ACC112 (cell line): Measurements from ENCODE around the gene BECN2.

Experiments
- H2AFZ ChIP-seq: fragments of 200-600 bp; sonication (generic); one replicate; pipeline ENCODE4 v1.6.0; 2017; ENCODE audit warnings: antibody characterized with exemption, low read length; ENCODE audit not compliant: unreplicated experiment
- H3K27ac ChIP-seq: fragments of 200-600 bp; sonication (generic); 2 replicates; pipeline ENCODE4 v1.5.1; 2014; ENCODE audit warnings: low read depth, mild to moderate bottlenecking, antibody characterized with exemption, low read length, moderate library complexity
- H3K27me3 ChIP-seq: fragments of 200-600 bp; sonication (generic); 2 replicates; pipeline ENCODE4 v1.6.1; 2014; ENCODE audit warnings: mild to moderate bottlenecking, antibody characterized with exemption, low read length, moderate library complexity, mixed read lengths; ENCODE audit not compliant: insufficient read depth
- H3K36me3 ChIP-seq: fragments of 200-600 bp; sonication (generic); 2 replicates; pipeline ENCODE4 v1.6.1; 2016; ENCODE audit warnings: mild to moderate bottlenecking, antibody characterized with exemption, low read length, moderate library complexity, mixed read lengths; ENCODE audit not compliant: insufficient read depth
- H3K4me1 ChIP-seq: fragments of 200-600 bp; sonication (generic); one replicate; pipeline ENCODE4 v1.6.1; 2016; ENCODE audit warnings: low read length, mixed read lengths; ENCODE audit not compliant: insufficient read depth, unreplicated experiment, control insufficient read depth
- H3K4me3 ChIP-seq: fragments of 200-600 bp; sonication (generic); 2 replicates; pipeline ENCODE4 v1.5.1; 2014; ENCODE audit warnings: mild to moderate bottlenecking, low read depth, low read length
- H3K79me2 ChIP-seq: fragments of 200-600 bp; sonication (generic); one replicate; pipeline ENCODE4 v1.6.0; 2016; ENCODE audit warnings: low read length; ENCODE audit not compliant: control insufficient read depth, unreplicated experiment, insufficient read depth

Gene BECN2

GRCh38 chr1:241939798-241940197 is 17.8 kb upstream of the BECN2 start:
- no peaks in the 10 kb centered on the region for H3K27me3 ChIP-seq
- H3K79me2 ChIP-seq: no peaks in the 10 kb centered on the region
- H3K4me3 ChIP-seq: no peak overlapping the region
- no peak overlapping the region for H2AFZ ChIP-seq
- H3K36me3 ChIP-seq: no peaks in the 10 kb centered on the region
- H3K4me1 ChIP-seq: no peaks in the 10 kb centered on the region
- no peak overlapping the region for H3K27ac ChIP-seq

GRCh38 chr1:241942738-241943137 is 14.8 kb upstream of the BECN2 start:
- H3K79me2 ChIP-seq: no peaks in the 10 kb centered on the region

GRCh38 chr1:241944300-241944699 is 13.3 kb upstream of the BECN2 start:
- H3K36me3 ChIP-seq: no peaks in the 10 kb centered on the region
- H3K4me3 ChIP-seq: no peak overlapping the region
- H3K79me2 ChIP-seq: no peaks in the 10 kb centered on the region
- H3K27ac ChIP-seq: no peak overlapping the region
- H3K27me3 ChIP-seq: no peaks in the 10 kb centered on the region
- H3K4me1 ChIP-seq: no peaks in the 10 kb centered on the region
- no peak overlapping the region for H2AFZ ChIP-seq

More at GRCh38 chr1:241942738-241943137, 14.8 kb upstream of the BECN2 start:
- Histone ChIP-seq H2AFZ (no peak overlapping the region), H3K4me3 (no peak overlapping the region), H3K27me3 (no peaks in the 10 kb centered on the region), H3K27ac (no peak overlapping the region), H3K4me1 (no peaks in the 10 kb centered on the region), H3K36me3 (no peaks in the 10 kb centered on the region)

GRCh38 chr1:241947354-241947753 is 10.2 kb upstream of the BECN2 start:
- Histone ChIP-seq H3K79me2 (no peaks in the 10 kb centered on the region), H3K4me3 (no peak overlapping the region), H2AFZ (no peak overlapping the region), H3K27me3 (no peaks in the 10 kb centered on the region), H3K27ac (no peak overlapping the region), H3K36me3 (no peaks in the 10 kb centered on the region), H3K4me1 (peaks cover 6% of the 10 kb centered on the region)

GRCh38 chr1:241950390-241950789 is 7.2 kb upstream of the BECN2 start:
- H2AFZ ChIP-seq: peak overlapping the region; percentile 96

GRCh38 chr1:241962153-241962552 is 4.6 kb downstream of the BECN2 start:
- Histone ChIP-seq H3K27ac (no peak overlapping the region), H3K79me2 (no peaks in the 10 kb centered on the region)

More at GRCh38 chr1:241950390-241950789, 7.2 kb upstream of the BECN2 start:
- H3K79me2 ChIP-seq: no peaks in the 10 kb centered on the region
- no peak overlapping the region for H3K4me3 ChIP-seq
- peaks cover 6% of the 10 kb centered on the region for H3K4me1 ChIP-seq
- H3K36me3 ChIP-seq: no peaks in the 10 kb centered on the region
- H3K27me3 ChIP-seq: no peaks in the 10 kb centered on the region
- peak overlapping the region; percentile 64 for H3K27ac ChIP-seq

GRCh38 chr1:241963722-241964121 is 6.2 kb downstream of the BECN2 start:
- H3K79me2 ChIP-seq: no peaks in the 10 kb centered on the region
- no peak overlapping the region for H2AFZ ChIP-seq

More at GRCh38 chr1:241962153-241962552, 4.6 kb downstream of the BECN2 start:
- peaks cover 4% of the 10 kb centered on the region for H3K4me1 ChIP-seq
- no peaks in the 10 kb centered on the region for H3K27me3 ChIP-seq
- H3K4me3 ChIP-seq: no peak overlapping the region
- no peaks in the 10 kb centered on the region for H3K36me3 ChIP-seq
- no peak overlapping the region for H2AFZ ChIP-seq

GRCh38 chr1:241964550-241965282 is 7.1 kb downstream of the BECN2 start:
- H3K27me3 ChIP-seq: no peaks in the 10 kb centered on the region
- no peak overlapping the region for H3K4me3 ChIP-seq
- peaks cover 4% of the 10 kb centered on the region for H3K4me1 ChIP-seq
- no peaks in the 10 kb centered on the region for H3K79me2 ChIP-seq
- H2AFZ ChIP-seq: no peak overlapping the region
- no peaks in the 10 kb centered on the region for H3K36me3 ChIP-seq
- no peak overlapping the region for H3K27ac ChIP-seq

More at GRCh38 chr1:241963722-241964121, 6.2 kb downstream of the BECN2 start:
- Histone ChIP-seq H3K27ac (no peak overlapping the region), H3K4me1 (peaks cover 4% of the 10 kb centered on the region), H3K4me3 (no peak overlapping the region), H3K27me3 (no peaks in the 10 kb centered on the region), H3K36me3 (no peaks in the 10 kb centered on the region)

GRCh38 chr1:241968611-241969010 is 11.0 kb downstream of the BECN2 start:
- peaks cover 11% of the 10 kb centered on the region for H3K4me1 ChIP-seq
- no peaks in the 10 kb centered on the region for H3K36me3 ChIP-seq
- no peaks in the 10 kb centered on the region for H3K27me3 ChIP-seq
- no peak overlapping the region for H3K4me3 ChIP-seq
- H3K79me2 ChIP-seq: no peaks in the 10 kb centered on the region
- no peak overlapping the region for H2AFZ ChIP-seq
- H3K27ac ChIP-seq: no peak overlapping the region

- Histone ChIP-seq H3K27me3 (no peaks in the 10 kb centered on the region), H2AFZ (no peak overlapping the region), H3K79me2 (no peaks in the 10 kb centered on the region), H3K4me3 (no peak overlapping the region), H3K4me1 (peaks cover 8% of the 10 kb centered on the region), H3K27ac (no peak overlapping the region), H3K36me3 (no peaks in the 10 kb centered on the region)
Measured at GRCh38 chr1:241972703-241973369, 15.3 kb downstream of the BECN2 start.

- Histone ChIP-seq H3K36me3 (no peaks in the 10 kb centered on the region), H3K27ac (no peak overlapping the region), H3K79me2 (no peaks in the 10 kb centered on the region), H3K4me1 (peaks cover 8% of the 10 kb centered on the region), H3K27me3 (no peaks in the 10 kb centered on the region), H2AFZ (no peak overlapping the region), H3K4me3 (no peak overlapping the region)
Measured at GRCh38 chr1:241976229-241976628, 18.7 kb downstream of the BECN2 start.
